IPS-15b (cell line): ENCODE measurements around the gene ITPR2.
"Not testable (repeated sequence)": the region's sequence is repeated elsewhere in the genome, so short reads cannot be mapped to it uniquely, and the experiment has no call there.

Experiments used
- H3K27me3 ChIP-seq: one replicate; pipeline ENCODE4 v1.6.1; 2013; ENCODE audit warnings: low read length; ENCODE audit not compliant: control insufficient read depth, insufficient read depth
- H3K36me3 ChIP-seq: one replicate; pipeline ENCODE4 v1.6.1; 2013; ENCODE audit warnings: low read length; ENCODE audit not compliant: control insufficient read depth, insufficient read depth
- H3K4me1 ChIP-seq: one replicate; pipeline ENCODE4 v1.6.1; 2013; ENCODE audit warnings: mild to moderate bottlenecking, low read length; ENCODE audit not compliant: control insufficient read depth, insufficient read depth
- H3K4me3 ChIP-seq: one replicate; pipeline ENCODE4 v1.5.1; 2013; ENCODE audit warnings: low read depth, low read length
- H3K9ac ChIP-seq: one replicate; pipeline ENCODE4 v1.6.1; 2013; ENCODE audit warnings: low read depth, mild to moderate bottlenecking, low read length
- H3K9me3 ChIP-seq: one replicate; pipeline ENCODE4 v1.6.1; 2013; ENCODE audit warnings: mild to moderate bottlenecking, low read length; ENCODE audit not compliant: control insufficient read depth, insufficient read depth

ITPR2 gene

GRCh38 chr12:26867080-26867479, 34.1 kb upstream of the ITPR2 start:
- H3K36me3 ChIP-seq: no peaks in the 10 kb centered on the region
- H3K9ac ChIP-seq: no peak overlapping the region
- peaks cover 2% of the 10 kb centered on the region for H3K4me1 ChIP-seq
- H3K4me3 ChIP-seq: no peak overlapping the region
- no peaks in the 10 kb centered on the region for H3K9me3 ChIP-seq
- H3K27me3 ChIP-seq: no peaks in the 10 kb centered on the region

GRCh38 chr12:26863515-26863914, 30.5 kb upstream of the ITPR2 start:
- H3K9ac ChIP-seq: no peak overlapping the region
- no peaks in the 10 kb centered on the region for H3K36me3 ChIP-seq
- no peaks in the 10 kb centered on the region for H3K4me1 ChIP-seq
- no peak overlapping the region for H3K4me3 ChIP-seq
- H3K27me3 ChIP-seq: no peaks in the 10 kb centered on the region
- H3K9me3 ChIP-seq: no peaks in the 10 kb centered on the region

- not testable (repeated sequence) for H3K9ac ChIP-seq, H3K27me3 ChIP-seq, H3K36me3 ChIP-seq, H3K4me3 ChIP-seq, H3K9me3 ChIP-seq, H3K4me1 ChIP-seq
These were observed 29.8 kb upstream of the ITPR2 start for GRCh38 chr12:26862787-26863186.

GRCh38 chr12:26861690-26862089, 28.7 kb upstream of the ITPR2 start:
- Histone ChIP-seq H3K36me3 (no peaks in the 10 kb centered on the region), H3K27me3 (no peaks in the 10 kb centered on the region), H3K4me1 (peaks cover 8% of the 10 kb centered on the region), H3K9ac (no peak overlapping the region), H3K4me3 (no peak overlapping the region), H3K9me3 (no peaks in the 10 kb centered on the region)

- no peaks in the 10 kb centered on the region for H3K9me3 ChIP-seq
- H3K4me1 ChIP-seq: peaks cover 8% of the 10 kb centered on the region
- H3K27me3 ChIP-seq: no peaks in the 10 kb centered on the region
- H3K36me3 ChIP-seq: no peaks in the 10 kb centered on the region
- no peak overlapping the region for H3K4me3 ChIP-seq
- no peak overlapping the region for H3K9ac ChIP-seq
These were observed 24.6 kb upstream of the ITPR2 start for GRCh38 chr12:26857465-26858176.

- no peaks in the 10 kb centered on the region for H3K36me3 ChIP-seq
- H3K4me3 ChIP-seq: no peak overlapping the region
- H3K27me3 ChIP-seq: no peaks in the 10 kb centered on the region
- H3K9ac ChIP-seq: no peak overlapping the region
- peaks cover 8% of the 10 kb centered on the region for H3K4me1 ChIP-seq
- H3K9me3 ChIP-seq: no peaks in the 10 kb centered on the region
These were observed 22.3 kb upstream of the ITPR2 start for GRCh38 chr12:26855337-26855736.

- H3K4me3 ChIP-seq: no peak overlapping the region
- no peaks in the 10 kb centered on the region for H3K36me3 ChIP-seq
- H3K27me3 ChIP-seq: no peaks in the 10 kb centered on the region
- H3K9me3 ChIP-seq: no peaks in the 10 kb centered on the region
- H3K9ac ChIP-seq: no peak overlapping the region
- H3K4me1 ChIP-seq: peaks cover 8% of the 10 kb centered on the region
These were observed 21.0 kb upstream of the ITPR2 start for GRCh38 chr12:26854031-26854390.

- H3K27me3 ChIP-seq: no peaks in the 10 kb centered on the region
- H3K9ac ChIP-seq: no peak overlapping the region
- H3K4me1 ChIP-seq: peaks cover 8% of the 10 kb centered on the region
- H3K4me3 ChIP-seq: no peak overlapping the region
- no peaks in the 10 kb centered on the region for H3K9me3 ChIP-seq
- no peaks in the 10 kb centered on the region for H3K36me3 ChIP-seq
These were observed 20.5 kb upstream of the ITPR2 start for GRCh38 chr12:26853303-26854030.

- Histone ChIP-seq H3K27me3 (no peaks in the 10 kb centered on the region), H3K4me1 (no peaks in the 10 kb centered on the region), H3K9me3 (no peaks in the 10 kb centered on the region), H3K36me3 (no peaks in the 10 kb centered on the region), H3K9ac (no peak overlapping the region), H3K4me3 (no peak overlapping the region)
These were observed 18.2 kb upstream of the ITPR2 start for GRCh38 chr12:26851031-26851809.

- Histone ChIP-seq H3K9me3 (no peaks in the 10 kb centered on the region), H3K27me3 (no peaks in the 10 kb centered on the region), H3K4me3 (no peak overlapping the region), H3K4me1 (no peaks in the 10 kb centered on the region), H3K9ac (no peak overlapping the region), H3K36me3 (no peaks in the 10 kb centered on the region)
These were observed 15.3 kb upstream of the ITPR2 start for GRCh38 chr12:26848156-26848825.

- no peaks in the 10 kb centered on the region for H3K36me3 ChIP-seq
These were observed 14.4 kb upstream of the ITPR2 start for GRCh38 chr12:26847431-26847830.

More at GRCh38 chr12:26847431-26847830, 14.4 kb upstream of the ITPR2 start:
- Histone ChIP-seq H3K9ac (no peak overlapping the region), H3K9me3 (no peaks in the 10 kb centered on the region), H3K27me3 (no peaks in the 10 kb centered on the region), H3K4me1 (no peaks in the 10 kb centered on the region), H3K4me3 (no peak overlapping the region)
